Ectodermal cell (in vitro differentiated cells): ENCODE data around the gene NCAM1.

ENCODE experiments used
- H3K27ac ChIP-seq: 2 replicates; pipeline ENCODE4 v1.7.0; 2013; ENCODE audit warnings: mild to moderate bottlenecking, low read depth, low read length; ENCODE audit not compliant: insufficient read depth, poor library complexity, severe bottlenecking
- H3K27me3 ChIP-seq: 2 replicates; pipeline ENCODE4 v1.7.0; 2013; ENCODE audit warnings: mild to moderate bottlenecking, low read length; ENCODE audit not compliant: insufficient read depth, control insufficient read depth, poor library complexity, severe bottlenecking
- H3K36me3 ChIP-seq: one replicate; pipeline ENCODE4 v1.7.0; 2013; ENCODE audit warnings: low read length; ENCODE audit not compliant: control insufficient read depth, insufficient read depth
- H3K4me1 ChIP-seq: one replicate; pipeline ENCODE4 v1.7.0; 2013; ENCODE audit warnings: low read length; ENCODE audit not compliant: control insufficient read depth, insufficient read depth
- H3K4me3 ChIP-seq: 2 replicates; pipeline ENCODE4 v1.7.0; 2013; ENCODE audit warnings: low read depth, low read length, control low read depth; ENCODE audit not compliant: insufficient read depth
- H3K9me3 ChIP-seq: 2 replicates; pipeline ENCODE4 v1.7.0; 2013; ENCODE audit warnings: mild to moderate bottlenecking, low read length, moderate library complexity; ENCODE audit not compliant: control insufficient read depth
- WGBS, 2 experiments: methylation state at CpG; one replicate each; pipeline ENCODE4 v1.1.7; 2013; ENCODE audit warnings: missing lambda C conversion rate in 2 of 2; 5-methylcytosine and 5-hydroxymethylcytosine counted together

Gene NCAM1

DNA sequence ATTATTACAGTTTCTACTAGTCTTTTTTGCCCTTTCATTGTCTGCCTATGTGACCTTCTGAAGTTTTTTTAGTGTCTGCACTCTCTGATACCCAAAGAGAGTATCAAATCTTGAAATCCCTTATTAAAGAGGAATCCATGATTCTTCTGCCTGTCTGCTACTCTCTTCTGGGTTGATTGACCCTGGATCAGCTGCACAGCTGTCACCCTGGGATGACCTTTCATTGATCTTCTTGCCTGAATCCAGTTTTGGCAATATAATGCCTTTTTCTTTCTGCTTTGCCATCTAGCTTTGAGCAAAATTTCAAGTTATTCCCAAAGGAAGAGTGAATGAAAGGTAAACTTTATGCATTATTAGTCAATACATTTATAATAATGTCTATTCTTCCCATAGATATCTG lies 32.6 kb downstream of the NCAM1 start:
- Histone ChIP-seq H3K4me3 (no peak overlapping the region), H3K9me3 (peaks cover under 1% of the 10 kb centered on the region), H3K4me1 (peaks cover 4% of the 10 kb centered on the region), H3K27ac (no peak overlapping the region), H3K27me3 (no peaks in the 10 kb centered on the region), H3K36me3 (no peaks in the 10 kb centered on the region)

DNA sequence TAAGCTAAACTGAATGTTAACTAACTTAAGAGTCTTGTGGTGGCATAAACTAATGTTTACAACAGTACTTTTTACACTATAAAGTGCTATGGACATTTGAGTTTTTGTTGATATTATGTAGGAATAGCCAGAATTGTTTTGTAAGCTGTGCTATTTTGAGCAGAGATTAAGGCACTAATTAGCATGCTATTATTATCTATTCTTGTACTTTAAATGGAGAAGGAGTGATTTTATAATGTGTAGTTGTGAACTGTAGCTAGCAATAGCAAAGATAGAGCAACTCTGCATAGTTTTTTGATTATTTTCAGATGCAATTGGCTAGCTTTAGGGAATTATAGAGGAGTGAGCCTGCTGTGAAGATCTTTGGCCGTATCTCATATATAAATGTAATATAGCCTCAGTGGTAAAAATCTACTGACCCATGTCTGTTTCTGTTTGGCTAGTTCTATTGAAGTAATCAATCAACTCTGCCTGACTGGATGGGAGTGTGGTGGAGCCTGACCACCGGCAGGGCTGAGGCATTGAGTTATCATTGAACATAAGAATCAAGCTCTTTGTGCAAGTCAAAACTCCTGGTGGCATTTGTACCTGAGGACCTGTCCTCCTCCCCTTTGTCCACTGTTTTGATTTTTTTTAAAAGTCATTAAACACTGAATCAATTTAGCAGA lies 34.3 kb downstream of the NCAM1 start:
- 59 to 86% methylated on average over 1 to 2 of the region's 2 CpGs for WGBS, 2 experiments
- no peak overlapping the region for H3K4me3 ChIP-seq

GRCh38 chr11:112996994-112997393 lies 35.8 kb downstream of the NCAM1 start:
- H3K27me3 ChIP-seq, result no peaks in the 10 kb centered on the region
- no peak overlapping the region for H3K4me3 ChIP-seq
- H3K27ac ChIP-seq, result no peak overlapping the region
- H3K4me1 ChIP-seq, result peaks cover 4% of the 10 kb centered on the region
- WGBS, 2 experiments, result 83 to 100% methylated on average over 1 of the region's 2 CpGs
- no peaks in the 10 kb centered on the region for H3K36me3 ChIP-seq
- H3K9me3 ChIP-seq, result no peaks in the 10 kb centered on the region

More for the DNA sequence above, 34.3 kb downstream of the NCAM1 start:
- Histone ChIP-seq H3K9me3 (no peaks in the 10 kb centered on the region), H3K27ac (no peak overlapping the region), H3K27me3 (no peaks in the 10 kb centered on the region), H3K4me1 (peaks cover 4% of the 10 kb centered on the region), H3K36me3 (no peaks in the 10 kb centered on the region)

- 70 to 72% methylated on average over 3 of the region's 3 CpGs for WGBS, 2 experiments
- no peaks in the 10 kb centered on the region for H3K9me3 ChIP-seq
- no peaks in the 10 kb centered on the region for H3K36me3 ChIP-seq
- no peaks in the 10 kb centered on the region for H3K27me3 ChIP-seq
- H3K27ac ChIP-seq, result no peak overlapping the region
- peaks cover 4% of the 10 kb centered on the region for H3K4me1 ChIP-seq
- H3K4me3 ChIP-seq, result no peak overlapping the region
Observed at GRCh38 chr11:112997857-112998466, 36.7 kb downstream of the NCAM1 start.

DNA sequence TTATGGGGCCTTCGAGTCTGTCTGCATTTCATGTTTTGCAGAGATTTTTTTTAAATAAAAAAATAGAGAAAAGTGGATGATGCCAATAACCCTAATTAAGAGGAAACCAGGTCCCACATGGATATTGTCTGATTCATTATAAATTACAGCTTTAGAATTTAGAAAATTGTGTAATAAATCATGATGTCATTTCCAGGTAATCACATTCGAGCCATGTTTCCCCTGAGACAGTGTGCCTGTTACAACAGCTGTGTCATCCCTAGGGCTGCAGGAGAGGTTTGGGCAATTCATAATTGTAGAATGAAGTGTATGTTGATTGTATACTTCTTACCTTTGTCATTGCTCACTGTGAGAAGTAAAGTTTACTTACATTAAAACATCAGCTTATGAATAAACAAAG lies 38.3 kb downstream of the NCAM1 start:
- Histone ChIP-seq H3K27me3 (no peaks in the 10 kb centered on the region), H3K9me3 (no peaks in the 10 kb centered on the region), H3K27ac (no peak overlapping the region), H3K4me3 (no peak overlapping the region), H3K4me1 (peaks cover 4% of the 10 kb centered on the region), H3K36me3 (no peaks in the 10 kb centered on the region)
- WGBS, 2 experiments, result 93 to 97% methylated on average over 2 of the region's 2 CpGs

GRCh38 chr11:113001709-113002108 lies 40.5 kb downstream of the NCAM1 start:
- WGBS, 2 experiments, result 91 to 92% methylated on average over 5 of the region's 5 CpGs
- no peak overlapping the region for H3K4me3 ChIP-seq
- no peaks in the 10 kb centered on the region for H3K9me3 ChIP-seq
- no peak overlapping the region for H3K27ac ChIP-seq
- H3K27me3 ChIP-seq, result no peaks in the 10 kb centered on the region
- no peaks in the 10 kb centered on the region for H3K36me3 ChIP-seq
- peaks cover 6% of the 10 kb centered on the region for H3K4me1 ChIP-seq

DNA sequence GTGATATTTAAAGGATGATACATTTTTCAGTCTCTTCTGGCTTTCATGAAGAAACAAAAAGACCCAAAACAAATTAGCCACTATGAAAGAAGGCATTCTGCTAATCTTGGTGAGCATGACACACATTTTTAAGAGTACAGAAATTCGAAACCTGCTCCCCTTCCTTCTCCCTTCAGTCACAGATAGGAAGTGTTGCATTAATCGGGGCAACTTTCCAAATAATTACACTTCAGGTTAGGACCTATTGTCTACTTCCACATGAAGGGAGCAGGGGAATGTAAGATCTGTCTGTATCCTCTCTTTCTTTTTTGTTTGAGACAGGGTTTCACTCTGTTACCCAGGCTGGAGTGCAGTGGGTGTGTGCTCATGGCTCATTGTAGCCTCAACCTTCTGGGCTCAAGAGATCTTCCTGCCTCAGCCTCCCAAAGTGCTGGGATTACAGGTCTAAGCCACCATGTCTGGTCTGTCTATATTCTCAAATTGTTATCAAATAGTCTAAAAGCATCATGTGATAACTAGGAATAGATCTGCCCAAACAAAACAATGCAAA lies 45.8 kb downstream of the NCAM1 start:
- no peaks in the 10 kb centered on the region for H3K36me3 ChIP-seq
- H3K4me1 ChIP-seq, result peaks cover 11% of the 10 kb centered on the region
- H3K27me3 ChIP-seq, result no peaks in the 10 kb centered on the region
- H3K27ac ChIP-seq, result no peak overlapping the region
- no peaks in the 10 kb centered on the region for H3K9me3 ChIP-seq
- WGBS, 2 experiments, result 69 to 95% methylated on average over 2 of the region's 2 CpGs
- H3K4me3 ChIP-seq, result no peak overlapping the region

DNA sequence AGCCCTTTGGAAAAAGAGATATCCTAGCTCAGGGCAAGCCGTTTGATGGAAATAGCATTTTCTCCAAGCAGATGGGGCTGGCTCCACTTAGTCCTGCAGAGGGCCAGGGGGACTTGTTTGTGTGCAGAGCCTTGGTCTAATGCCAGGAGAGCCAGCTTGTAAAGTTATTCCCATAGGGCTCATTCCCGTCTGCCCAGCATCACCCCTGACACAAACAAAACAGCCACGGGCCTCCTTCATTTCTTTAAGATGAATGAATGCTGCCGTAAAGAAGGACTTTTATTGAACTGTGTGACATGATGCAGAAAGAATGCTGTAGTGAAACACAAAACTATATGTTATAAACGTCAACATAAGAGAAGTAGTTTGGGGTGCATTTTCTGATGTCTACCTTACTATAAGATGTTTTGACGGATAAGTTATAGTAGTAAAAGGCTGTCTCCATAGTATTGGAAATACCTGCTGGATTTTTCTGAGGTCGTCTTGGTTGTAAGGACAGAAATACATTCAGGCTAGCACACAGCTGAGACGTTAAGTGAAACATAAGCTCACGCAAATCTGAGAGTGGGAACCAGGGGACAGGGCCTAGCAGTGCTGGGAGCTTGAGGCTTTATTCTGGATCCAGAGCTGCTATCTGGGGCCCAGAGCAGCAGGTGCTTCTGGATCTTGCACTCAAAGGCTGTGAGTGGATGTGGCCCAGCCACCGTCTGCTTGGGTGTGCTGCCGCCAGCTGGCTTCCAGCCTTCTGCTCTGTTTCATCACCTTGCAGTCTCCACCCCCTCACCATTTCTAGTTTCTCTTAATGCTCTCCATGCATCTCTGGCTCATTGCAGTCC lies 53.3 kb downstream of the NCAM1 start:
- peaks cover 4% of the 10 kb centered on the region for H3K4me1 ChIP-seq
- no peaks in the 10 kb centered on the region for H3K27me3 ChIP-seq
- no peak overlapping the region for H3K4me3 ChIP-seq
- no peaks in the 10 kb centered on the region for H3K36me3 ChIP-seq
- no peak overlapping the region for H3K27ac ChIP-seq
- 89 to 90% methylated on average over 10 to 11 of the region's 11 CpGs for WGBS, 2 experiments
- no peaks in the 10 kb centered on the region for H3K9me3 ChIP-seq

DNA sequence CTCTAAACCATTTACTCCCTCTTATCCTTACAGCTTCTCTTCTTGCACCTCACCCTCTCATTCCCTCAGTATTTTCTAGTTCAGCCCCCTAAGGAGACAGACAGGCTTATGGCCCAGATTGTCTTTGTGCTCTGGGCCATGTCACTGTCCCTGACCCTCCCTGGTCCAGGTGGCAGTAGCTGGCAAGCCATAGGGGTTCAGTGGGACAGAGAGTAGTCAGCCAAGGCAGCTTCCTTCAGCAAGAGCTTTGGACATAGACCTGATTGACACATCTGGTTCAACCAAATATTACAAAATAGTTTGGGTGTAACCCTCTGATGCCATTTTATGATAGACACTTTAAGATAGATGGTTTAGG lies 53.9 kb downstream of the NCAM1 start:
- Histone ChIP-seq H3K27ac (no peak overlapping the region), H3K4me1 (peaks cover 4% of the 10 kb centered on the region), H3K4me3 (no peak overlapping the region), H3K27me3 (no peaks in the 10 kb centered on the region), H3K9me3 (no peaks in the 10 kb centered on the region), H3K36me3 (no peaks in the 10 kb centered on the region)

DNA sequence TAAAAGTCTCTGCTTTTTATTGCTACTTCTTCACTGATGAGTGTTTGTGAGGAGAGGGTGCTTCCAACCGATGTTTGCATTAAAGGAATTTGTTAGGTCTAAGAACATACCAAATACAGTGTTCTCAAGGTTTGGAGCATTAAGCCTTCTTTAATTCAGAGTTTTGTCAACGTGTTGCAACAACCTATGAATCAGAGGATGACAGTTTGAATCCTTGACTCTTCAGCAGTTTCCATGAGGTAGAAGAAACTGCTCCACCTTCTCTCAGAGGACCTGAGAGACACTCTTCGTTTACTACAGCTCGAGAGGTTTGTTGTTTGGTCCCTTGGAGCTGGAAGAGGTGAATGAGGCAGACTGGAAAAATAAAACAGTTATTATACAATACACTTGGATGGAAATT lies 55.7 kb downstream of the NCAM1 start:
- H3K27me3 ChIP-seq, result no peaks in the 10 kb centered on the region
- no peak overlapping the region for H3K27ac ChIP-seq
- H3K9me3 ChIP-seq, result no peaks in the 10 kb centered on the region
- H3K36me3 ChIP-seq, result no peaks in the 10 kb centered on the region
- peaks cover 4% of the 10 kb centered on the region for H3K4me1 ChIP-seq
- no peak overlapping the region for H3K4me3 ChIP-seq
- WGBS, 2 experiments, result 89 to 90% methylated on average over 2 to 4 of the region's 4 CpGs
